ENCODE data around the gene CELA2B.
"Not testable (repeated sequence)": the region's sequence is repeated elsewhere in the genome, so short reads cannot be mapped to it uniquely, and the experiment has no call there.

CELA2B gene

GRCh38 chr1:15445390-15446122, 30.3 kb upstream of the CELA2B start:
- no peak for DNase-seq (ENCODE audit: low spot score)

DNA sequence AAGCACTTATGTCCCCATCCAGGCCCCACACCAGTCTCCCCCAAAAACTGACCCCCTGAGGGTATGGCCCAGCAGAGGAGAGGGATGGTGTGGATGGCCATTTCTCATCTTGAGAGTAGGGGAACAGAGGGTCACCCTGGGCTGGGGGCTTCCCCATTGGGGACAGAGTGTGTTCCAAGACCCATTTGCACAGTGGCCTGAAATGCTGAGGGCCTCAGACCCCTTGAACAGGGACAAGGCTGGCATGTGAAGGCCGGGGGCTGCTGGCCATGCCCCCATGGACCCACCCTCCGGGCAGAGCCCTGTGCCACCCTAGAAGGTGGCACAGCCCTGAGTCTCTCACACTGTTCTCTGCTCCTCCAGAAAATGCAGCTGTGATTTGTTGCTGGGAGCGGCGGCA, 29.7 kb upstream of the CELA2B start:
- DNase-seq (ENCODE audit: low spot score): no peak

DNA sequence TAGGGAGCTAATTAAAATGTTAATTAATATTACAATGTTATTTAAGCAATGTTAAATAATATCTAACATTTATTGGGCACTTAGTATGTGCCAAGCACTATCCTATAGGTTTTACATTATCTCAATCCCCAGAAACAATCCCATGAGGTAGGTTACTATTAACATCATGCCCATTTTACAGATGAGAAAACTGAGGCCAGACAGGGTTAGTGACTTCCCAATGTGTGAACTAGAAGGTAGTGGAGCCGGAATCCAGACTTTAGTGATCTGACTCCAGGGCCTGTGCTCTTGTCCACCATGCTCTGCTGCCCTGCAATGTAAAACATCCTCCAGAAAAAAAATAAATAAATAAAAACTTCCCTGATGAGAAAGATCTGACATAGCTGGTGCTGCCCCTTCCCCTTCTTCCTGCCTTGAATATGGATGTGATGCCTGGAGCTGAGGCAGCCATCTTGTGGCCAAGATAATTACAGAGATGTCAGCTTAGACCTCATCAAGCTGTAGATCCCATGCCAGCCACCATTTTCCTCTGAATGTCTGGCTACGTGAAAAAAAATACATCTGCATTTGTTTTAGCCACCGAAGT, 26.9 kb upstream of the CELA2B start:
- DNase-seq (ENCODE audit: low spot score): no peak

DNA sequence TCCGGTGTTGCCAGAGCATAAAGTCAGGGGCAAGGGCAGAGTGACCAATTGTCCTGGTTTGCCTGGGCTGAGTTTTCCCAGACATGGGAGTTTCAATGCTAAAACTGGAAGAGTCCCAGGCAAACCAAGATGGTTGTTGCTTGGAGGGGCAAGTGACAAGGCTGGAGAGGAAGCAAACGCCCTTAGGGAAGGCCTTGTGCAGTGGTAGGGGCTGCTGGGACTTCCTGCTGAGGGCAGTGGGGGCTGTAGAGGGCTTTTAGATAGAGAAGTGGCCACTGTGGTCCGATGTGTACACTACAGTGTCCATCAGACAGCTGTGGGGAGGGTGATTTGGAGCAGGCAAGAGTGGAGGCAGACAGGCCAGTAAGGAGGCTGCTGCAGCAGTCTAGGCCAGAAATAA, 26.3 kb upstream of the CELA2B start:
- no peak for DNase-seq (ENCODE audit: low spot score)

DNA sequence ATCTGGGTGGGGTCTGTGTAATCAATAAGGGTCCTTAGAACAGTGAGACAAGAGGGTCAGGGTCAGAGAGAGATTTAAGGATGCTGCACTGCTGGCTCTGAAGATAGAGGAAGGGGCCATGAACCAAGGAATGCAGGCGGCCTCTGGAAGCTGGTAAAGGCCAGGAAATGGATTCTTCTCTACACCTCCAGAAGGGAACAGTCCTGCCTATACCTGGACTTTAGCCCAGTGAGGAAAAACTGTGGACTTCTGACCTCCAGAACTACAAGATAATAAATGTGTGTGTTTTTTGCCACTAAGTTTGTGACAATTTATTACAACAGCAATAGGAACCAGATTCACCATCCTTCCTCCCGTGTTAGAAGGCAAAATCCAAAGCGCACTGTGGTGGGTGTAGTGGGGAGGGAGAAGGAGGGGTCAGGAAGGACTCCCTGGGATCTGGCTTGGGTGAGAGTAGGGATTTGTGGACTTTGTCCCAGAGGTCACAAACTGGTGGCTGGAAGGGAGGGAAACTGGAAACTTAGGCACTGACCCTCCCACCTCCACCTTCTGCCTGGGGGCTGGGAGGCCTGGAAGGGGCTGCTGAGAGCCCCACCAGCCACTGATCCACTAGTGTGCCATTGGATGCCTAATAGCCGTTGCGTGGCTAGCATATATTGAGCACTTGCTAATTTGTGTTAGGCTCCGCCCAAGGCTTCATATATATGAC, 24.7 kb upstream of the CELA2B start:
- DNase-seq (ENCODE audit: low spot score): no peak

DNA sequence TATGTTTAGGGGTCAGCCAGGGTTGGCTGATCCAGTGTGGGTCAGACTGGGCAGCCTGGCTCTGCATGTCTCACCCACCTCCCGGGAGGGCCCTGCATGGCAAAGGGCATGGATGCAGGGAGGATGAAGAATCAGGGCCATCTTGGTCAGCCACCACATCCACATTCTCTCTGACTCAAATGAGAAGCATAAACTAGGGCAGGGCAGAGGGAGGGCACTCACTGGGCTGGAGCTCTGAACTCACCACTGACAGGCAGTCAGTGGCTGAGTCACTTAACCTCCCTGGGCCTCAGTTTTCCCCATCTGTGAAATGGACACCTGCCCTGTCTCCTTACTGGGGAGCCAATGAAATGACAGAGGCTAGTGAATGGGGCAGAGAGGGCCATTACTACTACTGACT, 23.7 kb upstream of the CELA2B start:
- DNase-seq (ENCODE audit: low spot score): no peak

DNA sequence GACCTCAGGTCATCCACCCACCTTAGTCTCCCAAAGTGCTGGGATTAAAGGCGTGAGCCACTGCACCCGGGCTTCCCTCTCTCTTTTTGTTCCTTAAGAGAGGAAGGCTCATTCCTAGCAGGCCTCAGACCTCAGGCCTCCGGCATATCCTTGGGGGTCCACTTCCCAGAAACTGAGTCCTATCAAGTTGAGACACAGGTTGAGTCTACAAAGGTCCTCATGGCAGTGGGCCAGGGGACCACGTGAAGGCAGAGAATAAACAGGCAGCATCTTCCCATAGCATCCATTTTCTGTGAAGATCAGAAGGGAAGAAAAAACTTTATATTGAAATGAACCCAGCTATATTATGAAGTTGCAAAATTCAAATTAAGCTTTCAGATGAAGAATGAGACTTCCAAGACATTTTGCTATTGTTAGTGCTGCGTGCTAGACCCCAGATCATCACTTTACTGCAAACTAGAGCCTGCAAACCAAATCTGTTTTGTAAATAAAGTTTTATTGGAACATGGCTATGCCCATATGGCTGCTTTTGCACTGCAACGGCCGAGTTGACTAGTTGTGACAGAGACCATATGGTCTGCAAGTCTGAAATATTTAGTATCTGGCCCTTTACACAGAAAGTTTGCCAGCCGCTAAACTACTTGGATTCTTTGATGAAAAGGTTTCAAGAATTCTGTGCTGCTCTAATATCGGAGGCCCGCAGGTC, 22.9 kb upstream of the CELA2B start:
- no peak for DNase-seq (ENCODE audit: low spot score)

GRCh38 chr1:15453734-15454133, 22.2 kb upstream of the CELA2B start:
- no peak for DNase-seq (ENCODE audit: low spot score)

GRCh38 chr1:15454256-15454655, 21.6 kb upstream of the CELA2B start:
- DNase-seq (ENCODE audit: low spot score): no peak

GRCh38 chr1:15455522-15455921, 20.4 kb upstream of the CELA2B start:
- DNase-seq (ENCODE audit: low spot score): no peak

DNA sequence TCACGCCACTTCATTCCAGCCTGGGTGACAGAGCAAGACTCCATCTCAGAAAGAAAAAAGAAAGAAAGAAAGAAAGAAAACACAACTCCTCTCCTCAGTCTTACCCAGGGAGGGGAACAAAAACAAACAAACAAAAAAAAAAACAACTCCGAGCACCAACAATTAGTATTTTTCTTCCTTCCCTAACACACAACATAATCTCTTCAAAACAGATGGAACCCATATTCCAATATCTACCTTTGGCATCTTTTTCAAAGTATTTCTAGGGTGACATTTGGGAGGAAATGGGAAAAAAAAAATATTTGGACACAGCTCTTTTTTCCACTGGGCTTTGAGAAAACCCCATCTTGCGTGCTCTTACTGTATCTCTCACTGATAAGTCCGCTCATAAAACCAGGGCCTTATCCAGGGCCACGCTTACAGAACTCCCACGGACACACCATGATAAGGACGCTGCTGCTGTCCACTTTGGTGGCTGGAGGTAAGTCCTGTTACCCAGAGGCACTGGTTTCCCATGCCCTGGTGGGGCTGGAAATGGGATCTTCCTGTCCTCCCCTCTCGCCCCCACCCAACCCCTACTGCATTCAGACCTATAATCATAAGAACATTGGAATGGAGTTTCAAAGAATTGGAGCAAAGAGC, 19.5 kb upstream of the CELA2B start, which contains the start of gene CELA2A:
TSS of gene CELA2A (plus strand) at position 420 of the 642 bp plus-strand sequence. CDS start at position 442, 22 bp downstream.
- no peak for DNase-seq (ENCODE audit: low spot score)

DNA sequence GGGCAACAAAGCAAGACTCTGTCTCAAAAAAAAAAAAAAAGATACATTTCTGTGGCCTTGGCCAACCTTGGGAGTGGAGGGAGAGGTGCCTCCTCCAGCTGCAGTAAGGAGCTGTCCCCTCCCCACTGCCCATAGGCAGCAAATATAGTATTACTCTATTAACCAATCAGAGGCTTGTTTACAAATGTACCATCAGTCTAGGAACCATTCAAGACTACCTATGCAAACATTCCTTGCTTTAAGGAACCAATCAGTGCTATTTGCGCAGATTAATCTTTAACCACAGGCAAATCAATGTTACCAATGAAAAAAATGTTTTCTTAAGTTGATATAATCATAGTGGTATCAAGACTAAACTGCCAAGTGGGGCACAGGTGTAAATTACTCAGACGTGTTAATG, 18.3 kb upstream of the CELA2B start:
- no peak for DNase-seq (ENCODE audit: low spot score)

DNA sequence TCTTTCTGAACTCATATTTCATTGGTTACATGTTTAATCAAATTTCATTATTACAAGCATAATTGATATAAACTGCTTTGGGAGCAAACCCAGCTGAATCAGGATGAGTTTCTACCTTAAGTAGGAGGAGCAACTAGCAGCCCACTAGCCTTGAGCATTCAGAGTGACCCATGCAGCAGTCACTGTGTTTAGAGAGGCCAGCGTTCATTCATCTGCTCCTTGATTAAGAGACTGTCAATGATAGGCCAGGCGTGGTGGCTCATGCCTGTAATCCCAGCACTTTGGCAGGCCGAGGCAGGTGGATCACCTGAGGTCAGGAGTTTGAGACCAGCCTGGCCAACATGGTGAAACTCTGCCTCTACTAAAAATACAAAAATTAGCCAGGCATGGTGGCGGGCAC, 17.5 kb upstream of the CELA2B start:
- DNase-seq (ENCODE audit: low spot score): not testable (repeated sequence)

DNA sequence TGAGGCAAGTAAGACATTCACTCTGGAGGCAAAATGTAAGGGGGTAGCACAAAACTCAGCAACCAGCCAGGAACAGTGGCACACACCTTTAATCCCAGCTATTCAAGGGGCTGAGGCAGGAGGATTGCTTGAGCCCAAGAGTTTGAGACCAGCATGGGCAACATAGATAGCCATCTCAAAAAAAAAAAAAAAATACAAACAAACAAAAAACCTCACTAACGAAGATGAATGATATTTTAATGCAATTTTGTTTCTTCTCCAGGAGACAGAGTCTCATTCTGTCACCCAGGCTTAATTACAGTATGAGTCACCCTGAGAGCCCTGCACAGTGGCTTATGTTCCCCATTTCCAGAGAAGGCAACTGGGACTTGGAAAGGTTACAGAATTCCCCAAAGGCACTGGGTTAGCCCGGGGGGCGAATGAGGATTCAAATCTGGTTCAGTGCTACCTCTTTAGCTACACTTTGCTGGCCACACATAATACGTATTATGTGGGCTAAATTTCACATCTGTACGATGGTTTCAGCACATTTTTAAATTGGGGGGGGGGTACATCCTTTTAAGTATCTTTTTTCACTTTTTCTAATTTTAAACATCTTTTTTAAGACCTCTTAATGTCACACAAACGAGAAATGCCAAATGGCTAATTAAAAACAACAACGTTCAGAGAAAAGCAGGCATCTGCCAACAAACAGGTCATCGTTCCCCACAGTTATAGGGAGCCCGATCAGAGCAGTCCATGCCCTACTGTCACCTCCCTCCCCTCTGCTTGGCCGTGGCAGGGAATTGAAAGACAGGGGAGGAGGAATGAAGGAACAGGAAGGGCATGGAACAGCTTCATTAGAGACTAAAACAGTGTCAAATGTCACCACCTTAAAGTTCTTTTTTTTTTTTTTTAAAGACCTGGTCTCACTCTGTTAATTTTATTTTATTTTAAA, 15.9 kb upstream of the CELA2B start:
- DNase-seq (ENCODE audit: low spot score): no peak

DNA sequence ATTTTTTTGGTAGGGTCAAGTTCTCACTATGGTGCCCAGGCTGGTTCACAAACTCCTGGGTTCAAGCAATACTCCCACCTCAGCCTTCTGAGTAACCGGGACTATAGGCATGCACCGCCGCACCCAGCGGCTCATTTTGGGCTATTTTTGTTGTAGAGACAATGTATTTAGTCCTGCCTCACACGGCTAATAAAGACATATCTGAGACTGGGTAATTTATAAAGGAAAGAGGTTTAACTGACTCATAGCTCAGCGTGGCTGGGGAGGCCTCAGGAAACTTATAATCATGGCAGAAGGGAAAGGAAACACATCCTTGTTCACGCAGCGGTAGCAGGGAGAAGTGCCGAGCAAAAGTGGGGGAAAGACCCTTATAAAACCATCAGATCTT, 15.2 kb upstream of the CELA2B start:
- DNase-seq (ENCODE audit: low spot score): no peak

- DNase-seq (ENCODE audit: low spot score): not testable (repeated sequence)
Measured at GRCh38 chr1:15463064-15463800, 12.7 kb upstream of the CELA2B start.

DNA sequence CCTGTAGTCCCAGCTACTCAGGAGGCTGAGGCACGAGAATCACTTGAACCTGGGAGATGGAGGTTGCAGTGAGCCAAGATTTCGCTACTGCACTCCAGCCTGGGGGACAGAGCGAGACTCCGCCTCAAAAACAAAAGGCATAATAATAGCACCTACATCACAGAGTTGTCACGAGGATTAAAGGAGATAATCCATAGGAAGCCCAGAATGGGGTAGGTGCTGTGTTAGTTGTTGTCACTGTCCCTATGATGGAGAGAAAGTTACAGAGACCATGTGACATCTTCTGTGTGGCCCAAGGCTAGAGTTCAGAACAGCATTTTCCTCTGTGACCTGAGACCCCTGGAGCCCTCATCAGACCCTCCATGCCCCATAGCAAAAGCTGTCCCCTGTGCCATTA, 12.0 kb upstream of the CELA2B start:
- not testable (repeated sequence) for DNase-seq (ENCODE audit: low spot score)

DNA sequence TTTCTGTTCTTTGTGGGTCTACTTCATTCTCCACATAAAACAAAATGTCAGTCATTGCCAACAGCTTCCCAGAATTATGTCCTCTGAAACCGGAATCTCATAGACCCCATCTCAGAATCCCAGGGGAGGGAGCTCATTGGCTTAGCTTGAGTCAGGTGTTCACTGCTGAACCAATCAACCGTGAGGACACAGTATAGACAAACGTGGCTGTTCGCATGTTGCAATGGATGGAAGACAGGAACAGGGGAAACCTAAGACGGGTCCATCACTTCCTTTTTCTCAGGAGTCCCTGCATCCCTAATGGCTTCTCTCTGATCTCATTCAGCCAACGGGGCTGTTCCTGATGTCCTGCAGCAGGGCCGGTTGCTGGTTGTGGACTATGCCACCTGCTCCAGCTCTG, 10.2 kb upstream of the CELA2B start:
- DNase-seq (ENCODE audit: low spot score): no peak

DNA sequence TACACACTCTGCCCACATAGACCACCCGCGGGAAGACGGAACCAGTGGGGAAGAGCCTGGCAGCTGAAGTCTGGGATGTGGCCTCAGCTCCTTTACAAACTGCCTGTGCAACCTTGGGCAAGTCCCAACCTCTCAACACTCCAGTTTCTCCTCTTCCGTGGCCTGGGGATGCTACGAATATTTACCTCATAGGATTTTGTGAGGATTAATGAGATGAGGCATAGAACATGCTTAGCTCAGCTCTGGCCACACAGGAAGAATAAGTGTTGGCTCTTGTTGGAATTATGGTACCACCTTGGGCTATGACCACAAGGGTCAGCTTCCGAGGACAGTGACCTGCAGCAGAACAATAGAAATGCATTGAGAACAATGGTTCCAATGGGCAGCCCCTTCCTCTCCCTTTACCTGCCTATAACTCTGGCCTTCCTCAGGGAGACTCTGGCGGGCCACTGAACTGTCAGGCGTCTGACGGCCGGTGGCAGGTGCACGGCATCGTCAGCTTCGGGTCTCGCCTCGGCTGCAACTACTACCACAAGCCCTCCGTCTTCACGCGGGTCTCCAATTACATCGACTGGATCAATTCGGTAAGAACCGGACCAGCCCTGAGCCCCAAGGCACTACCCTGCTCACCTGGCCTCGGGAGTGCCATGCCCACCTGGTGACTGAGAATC, 8.8 kb upstream of the CELA2B start:
- DNase-seq (ENCODE audit: low spot score): not testable (repeated sequence)

GRCh38 chr1:15468145-15468544, 7.8 kb upstream of the CELA2B start:
- no peak for DNase-seq (ENCODE audit: low spot score)

Data from activated CD4-positive, alpha-beta T cell treated with anti-CD3 and anti-CD28 coated beads, Interleukin-2, Interleukin-4, amounts not matched to agents 100 ng/mL and 50 ng/mL, durations not matched to agents 16 hours and 8 hours (primary cell).